WTC11 (cell line): Measurements from ENCODE around the gene NKAIN4. TPM values are rescaled to one million over a fixed set of nuclear protein-coding genes. Genes with fewer than 3 reads are reported as not detected.
A peak's percentile ranks its signal among the peaks of the same experiment; 100 is the strongest.

Experiments used
- ATAC-seq: fragments of 200-7000 bp; cut with Tn5 transposase; 2 replicates; pipeline ENCODE4 v1.10.0; 2021; ENCODE audit warnings: mild to moderate bottlenecking, moderate library complexity
- CTCF ChIA-PET: fragments of 300-600 bp; sonication (Branson Sonifier 250); formaldehyde crosslinking; loops from one replicate; lab custom pipeline; 2021; ENCODE audit warnings: antibody characterized with exemption; lab: Charles Lee
- POLR2A ChIA-PET: fragments of 350-600 bp; sonication (Branson Sonifier 250); formaldehyde crosslinking; loops from one replicate; lab custom pipeline; 2021; ENCODE audit warnings: antibody characterized with exemption; lab: Charles Lee
- DNase-seq: peaks from one replicate; pipeline ENCODE4 v3.0.0; 2021; ENCODE audit warnings: low spot score
- H3K27ac Mint-ChIP-seq: 2 replicates; pipeline ENCODE4 v1.8.0; 2021; ENCODE audit warnings: mixed read lengths
- H3K27me3 Mint-ChIP-seq: 2 replicates; pipeline ENCODE4 v1.8.0; 2021; ENCODE audit warnings: low read depth, mild to moderate bottlenecking, moderate library complexity, mixed read lengths
- H3K36me3 Mint-ChIP-seq: 2 replicates; pipeline ENCODE4 v1.8.0; 2021; ENCODE audit warnings: mixed read lengths
- H3K4me1 Mint-ChIP-seq: 2 replicates; pipeline ENCODE4 v1.8.0; 2022; ENCODE audit warnings: mixed read lengths
- H3K4me3 Mint-ChIP-seq: 2 replicates; pipeline ENCODE4 v1.8.0; 2021; ENCODE audit warnings: mild to moderate bottlenecking, moderate library complexity, mixed read lengths
- H3K9me3 Mint-ChIP-seq: 2 replicates; pipeline ENCODE4 v1.8.0; 2021; ENCODE audit warnings: mixed read lengths
- ATF1 ChIP-seq: sonication (generic); formaldehyde crosslinking; IDR thresholded peaks from 2 replicates; pipeline ENCODE4 v1.8.1; 2023; ENCODE audit warnings: mild to moderate bottlenecking, moderate library complexity, missing genetic modification reagents
- CREB1 ChIP-seq: sonication (generic); formaldehyde crosslinking; IDR thresholded peaks from 2 replicates; pipeline ENCODE4 v1.8.0; 2023; ENCODE audit warnings: mild to moderate bottlenecking, missing genetic modification reagents
- ESRRA ChIP-seq: sonication (generic); formaldehyde crosslinking; IDR thresholded peaks from 2 replicates; pipeline ENCODE4 v1.8.1; 2022; ENCODE audit warnings: mild to moderate bottlenecking, missing genetic modification reagents, borderline replicate concordance
- MXD4 ChIP-seq: fragments of 250-450 bp; sonication (Bioruptor Pico); IDR thresholded peaks from 2 replicates; pipeline ENCODE4 v1.8.0; 2021; ENCODE audit warnings: mild to moderate bottlenecking, moderate library complexity, borderline replicate concordance
- OVOL2 ChIP-seq: fragments of 250-450 bp; sonication (Bioruptor Pico); IDR thresholded peaks from 2 replicates; pipeline ENCODE4 v1.9.0; 2021; ENCODE audit warnings: mild to moderate bottlenecking, borderline replicate concordance
- PRRX2 ChIP-seq: fragments of 250-450 bp; sonication (Bioruptor Pico); IDR thresholded peaks from 2 replicates; pipeline ENCODE4 v1.8.0; 2021; ENCODE audit warnings: mild to moderate bottlenecking
- SP1 ChIP-seq: sonication (generic); formaldehyde crosslinking; conservative IDR thresholded peaks from 2 replicates; pipeline ENCODE4 v1.8.1; 2022; ENCODE audit warnings: missing genetic modification reagents
- TCF7 ChIP-seq: sonication (generic); formaldehyde crosslinking; IDR thresholded peaks from 2 replicates; pipeline ENCODE4 v1.8.0; 2022; ENCODE audit warnings: mild to moderate bottlenecking, low read depth, missing genetic modification reagents, moderate library complexity
- TEAD1 ChIP-seq: sonication (generic); formaldehyde crosslinking; IDR thresholded peaks from 2 replicates; pipeline ENCODE4 v1.8.0; 2022; ENCODE audit warnings: mild to moderate bottlenecking, missing genetic modification reagents
- ZNF219 ChIP-seq: sonication (generic); formaldehyde crosslinking; IDR thresholded peaks from 2 replicates; pipeline ENCODE4 v1.8.0; 2023; ENCODE audit warnings: missing genetic modification reagents, mild to moderate bottlenecking, borderline replicate concordance
- ZNF317 ChIP-seq: sonication (generic); formaldehyde crosslinking; IDR thresholded peaks from 2 replicates; pipeline ENCODE4 v1.8.1; 2023; ENCODE audit warnings: low read depth, mild to moderate bottlenecking, moderate library complexity, missing genetic modification reagents, borderline replicate concordance
- ZNF671 ChIP-seq: fragments of 250-450 bp; sonication (Bioruptor Pico); IDR thresholded peaks from 2 replicates; pipeline ENCODE4 v1.8.0; 2021; ENCODE audit warnings: mild to moderate bottlenecking
- total RNA-seq: library from RNA; stranded (reverse); gene quantifications from 3 replicates; pipeline ENCODE4 v1.2.3, GENCODE V29; 2021
- TF ChIP-seq, protein P1 (sequence below): sonication (generic); formaldehyde crosslinking; IDR thresholded peaks from 2 replicates; pipeline ENCODE4 v1.8.1; 2023; ENCODE audit warnings: mild to moderate bottlenecking, missing genetic modification reagents, moderate library complexity
- TF ChIP-seq, protein P2 (sequence below): sonication (generic); formaldehyde crosslinking; IDR thresholded peaks from 2 replicates; pipeline ENCODE4 v1.8.1; 2022; ENCODE audit warnings: low read depth, missing genetic modification reagents, borderline replicate concordance
- TF ChIP-seq, protein P3 (sequence below): sonication (generic); formaldehyde crosslinking; IDR thresholded peaks from 2 replicates; pipeline ENCODE4 v1.8.1; 2022; ENCODE audit warnings: mild to moderate bottlenecking, moderate library complexity, missing genetic modification reagents
- TF ChIP-seq, protein P4 (sequence below): fragments of 250-450 bp; sonication (Bioruptor Pico); IDR thresholded peaks from 2 replicates; pipeline ENCODE4 v1.8.0; 2021; ENCODE audit warnings: mild to moderate bottlenecking
- TF ChIP-seq, protein P5 (sequence below): sonication (generic); formaldehyde crosslinking; IDR thresholded peaks from 2 replicates; pipeline ENCODE4 v1.8.0; 2022; ENCODE audit warnings: mild to moderate bottlenecking, missing genetic modification reagents

The NKAIN4 gene
- total RNA-seq, 1 experiment from 2014 or later, result 7.2 TPM

DNA sequence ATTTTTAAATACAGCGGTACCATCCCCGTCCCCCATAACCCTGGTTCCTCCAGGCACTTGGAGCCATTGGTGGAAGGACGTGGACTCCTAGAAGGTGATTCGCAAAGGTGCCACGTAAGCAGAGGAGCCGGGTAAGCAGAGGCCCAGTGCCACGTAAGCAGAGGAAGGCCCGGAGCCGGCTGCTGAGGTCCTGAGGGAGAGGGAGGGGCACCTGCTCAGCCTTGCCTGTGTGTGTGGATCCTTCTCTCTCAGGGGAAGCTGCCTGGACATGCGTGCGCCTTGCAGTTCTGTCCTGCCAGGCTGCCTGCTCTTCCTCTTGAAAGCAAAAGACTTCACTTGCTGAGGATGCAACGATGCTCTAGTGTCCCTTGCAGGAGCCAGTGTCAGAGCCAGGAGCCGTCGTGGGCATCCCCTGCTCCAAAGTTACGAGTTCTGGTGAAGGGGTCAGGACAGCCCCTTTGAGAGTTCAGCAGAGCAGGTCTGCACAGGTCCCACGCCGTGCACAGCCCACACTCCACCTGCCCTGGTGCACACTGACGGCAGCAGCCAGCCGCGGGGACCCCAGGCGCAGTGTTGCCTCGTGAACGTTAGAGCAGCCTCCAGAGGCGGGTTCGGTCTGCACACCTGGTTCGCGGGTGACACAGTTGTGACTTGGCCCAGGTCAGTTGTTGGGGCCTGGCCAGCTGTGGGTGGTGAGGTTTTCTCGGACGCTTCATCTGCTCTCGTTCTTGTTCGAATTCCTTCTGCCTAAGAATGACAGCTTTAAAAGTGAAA, 1.9 kb upstream of the NKAIN4 start:
- no peaks in the 10 kb centered on the region for H3K9me3 Mint-ChIP-seq
- 0 out of 2 replicates have a peak overlapping the region, but pooled peaks have one; percentile 36 for H3K27ac Mint-ChIP-seq
- H3K4me1 Mint-ChIP-seq, result peaks cover 23% of the 10 kb centered on the region
- TF ChIP-seq PRRX2, result no peak
- TF ChIP-seq TCF7 (CRISPR knock-in tag), result no peak
- no peak for TF ChIP-seq CREB1 (CRISPR knock-in tag)
- TF ChIP-seq, protein P1, sequence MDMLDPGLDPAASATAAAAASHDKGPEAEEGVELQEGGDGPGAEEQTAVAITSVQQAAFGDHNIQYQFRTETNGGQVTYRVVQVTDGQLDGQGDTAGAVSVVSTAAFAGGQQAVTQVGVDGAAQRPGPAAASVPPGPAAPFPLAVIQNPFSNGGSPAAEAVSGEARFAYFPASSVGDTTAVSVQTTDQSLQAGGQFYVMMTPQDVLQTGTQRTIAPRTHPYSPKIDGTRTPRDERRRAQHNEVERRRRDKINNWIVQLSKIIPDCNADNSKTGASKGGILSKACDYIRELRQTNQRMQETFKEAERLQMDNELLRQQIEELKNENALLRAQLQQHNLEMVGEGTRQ, result no peak
- TF ChIP-seq, protein P2, sequence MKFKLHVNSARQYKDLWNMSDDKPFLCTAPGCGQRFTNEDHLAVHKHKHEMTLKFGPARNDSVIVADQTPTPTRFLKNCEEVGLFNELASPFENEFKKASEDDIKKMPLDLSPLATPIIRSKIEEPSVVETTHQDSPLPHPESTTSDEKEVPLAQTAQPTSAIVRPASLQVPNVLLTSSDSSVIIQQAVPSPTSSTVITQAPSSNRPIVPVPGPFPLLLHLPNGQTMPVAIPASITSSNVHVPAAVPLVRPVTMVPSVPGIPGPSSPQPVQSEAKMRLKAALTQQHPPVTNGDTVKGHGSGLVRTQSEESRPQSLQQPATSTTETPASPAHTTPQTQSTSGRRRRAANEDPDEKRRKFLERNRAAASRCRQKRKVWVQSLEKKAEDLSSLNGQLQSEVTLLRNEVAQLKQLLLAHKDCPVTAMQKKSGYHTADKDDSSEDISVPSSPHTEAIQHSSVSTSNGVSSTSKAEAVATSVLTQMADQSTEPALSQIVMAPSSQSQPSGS (CRISPR knock-in tag), result no peak
- TF ChIP-seq ZNF317 (CRISPR knock-in tag), result no peak
- no peak for TF ChIP-seq SP1 (CRISPR knock-in tag)
- no peak for TF ChIP-seq ZNF671 (CRISPR knock-in tag)
- TF ChIP-seq, protein P3, sequence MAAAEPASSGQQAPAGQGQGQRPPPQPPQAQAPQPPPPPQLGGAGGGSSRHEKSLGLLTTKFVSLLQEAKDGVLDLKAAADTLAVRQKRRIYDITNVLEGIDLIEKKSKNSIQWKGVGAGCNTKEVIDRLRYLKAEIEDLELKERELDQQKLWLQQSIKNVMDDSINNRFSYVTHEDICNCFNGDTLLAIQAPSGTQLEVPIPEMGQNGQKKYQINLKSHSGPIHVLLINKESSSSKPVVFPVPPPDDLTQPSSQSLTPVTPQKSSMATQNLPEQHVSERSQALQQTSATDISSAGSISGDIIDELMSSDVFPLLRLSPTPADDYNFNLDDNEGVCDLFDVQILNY (CRISPR knock-in tag), result no peak
- TF ChIP-seq TEAD1 (CRISPR knock-in tag), result no peak
- no peak for TF ChIP-seq OVOL2 (CRISPR knock-in tag)
- TF ChIP-seq MXD4, result no peak
- no peak for TF ChIP-seq ATF1 (CRISPR knock-in tag)
- TF ChIP-seq, protein P4, sequence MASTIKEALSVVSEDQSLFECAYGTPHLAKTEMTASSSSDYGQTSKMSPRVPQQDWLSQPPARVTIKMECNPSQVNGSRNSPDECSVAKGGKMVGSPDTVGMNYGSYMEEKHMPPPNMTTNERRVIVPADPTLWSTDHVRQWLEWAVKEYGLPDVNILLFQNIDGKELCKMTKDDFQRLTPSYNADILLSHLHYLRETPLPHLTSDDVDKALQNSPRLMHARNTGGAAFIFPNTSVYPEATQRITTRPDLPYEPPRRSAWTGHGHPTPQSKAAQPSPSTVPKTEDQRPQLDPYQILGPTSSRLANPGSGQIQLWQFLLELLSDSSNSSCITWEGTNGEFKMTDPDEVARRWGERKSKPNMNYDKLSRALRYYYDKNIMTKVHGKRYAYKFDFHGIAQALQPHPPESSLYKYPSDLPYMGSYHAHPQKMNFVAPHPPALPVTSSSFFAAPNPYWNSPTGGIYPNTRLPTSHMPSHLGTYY, result no peak
- no peak for TF ChIP-seq ZNF219 (CRISPR knock-in tag)
- no peak for TF ChIP-seq ESRRA (CRISPR knock-in tag)
- TF ChIP-seq, protein P5, sequence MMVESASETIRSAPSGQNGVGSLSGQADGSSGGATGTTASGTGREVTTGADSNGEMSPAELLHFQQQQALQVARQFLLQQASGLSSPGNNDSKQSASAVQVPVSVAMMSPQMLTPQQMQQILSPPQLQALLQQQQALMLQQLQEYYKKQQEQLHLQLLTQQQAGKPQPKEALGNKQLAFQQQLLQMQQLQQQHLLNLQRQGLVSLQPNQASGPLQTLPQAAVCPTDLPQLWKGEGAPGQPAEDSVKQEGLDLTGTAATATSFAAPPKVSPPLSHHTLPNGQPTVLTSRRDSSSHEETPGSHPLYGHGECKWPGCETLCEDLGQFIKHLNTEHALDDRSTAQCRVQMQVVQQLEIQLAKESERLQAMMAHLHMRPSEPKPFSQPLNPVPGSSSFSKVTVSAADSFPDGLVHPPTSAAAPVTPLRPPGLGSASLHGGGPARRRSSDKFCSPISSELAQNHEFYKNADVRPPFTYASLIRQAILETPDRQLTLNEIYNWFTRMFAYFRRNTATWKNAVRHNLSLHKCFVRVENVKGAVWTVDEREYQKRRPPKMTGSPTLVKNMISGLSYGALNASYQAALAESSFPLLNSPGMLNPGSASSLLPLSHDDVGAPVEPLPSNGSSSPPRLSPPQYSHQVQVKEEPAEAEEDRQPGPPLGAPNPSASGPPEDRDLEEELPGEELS (CRISPR knock-in tag), result no peak
- no peak overlapping the region for H3K4me3 Mint-ChIP-seq
- ChIA-PET CTCF (interaction anchor here (0.5 to 7.2 kb wide), 6 partner anchors 10 to 125 kb away, joined by 3 to 173 read pairs (median 11); partner anchors contain the start of gene BIRC7), POLR2A (no interaction called here)
- DNase-seq (no peak), ATAC-seq (no peak)
- peaks cover 47% of the 10 kb centered on the region for H3K27me3 Mint-ChIP-seq
- no peaks in the 10 kb centered on the region for H3K36me3 Mint-ChIP-seq
